IgD-negative memory B cell (primary cell): ENCODE data around the gene KDM5A. TPM values are rescaled to one million over a fixed set of nuclear protein-coding genes. Genes with fewer than 3 reads are reported as not detected.
"Not testable (repeated sequence)": the region's sequence is repeated elsewhere in the genome, so short reads cannot be mapped to it uniquely, and the experiment has no call there.

Source experiments
- H3K27ac Mint-ChIP-seq, 3 donors: one replicate each; pipeline ENCODE4 v1.8.0; 2020 to 2022; ENCODE audit warnings: mild to moderate bottlenecking in 3 of 3, mixed read lengths in 3 of 3, moderate library complexity in 1 of 3
- H3K27me3 Mint-ChIP-seq: one replicate; pipeline ENCODE4 v1.8.0; 2021; ENCODE audit warnings: mixed read lengths
- H3K36me3 Mint-ChIP-seq: one replicate; pipeline ENCODE4 v1.8.0; 2020; ENCODE audit warnings: mild to moderate bottlenecking, mixed read lengths
- H3K4me1 Mint-ChIP-seq, 3 donors: one replicate each; pipeline ENCODE4 v1.8.0; 2020 to 2022; ENCODE audit warnings: mixed read lengths in 3 of 3, mild to moderate bottlenecking in 1 of 3
- H3K4me3 Mint-ChIP-seq, 4 donors: one replicate each; pipeline ENCODE4 v1.8.0; 2020 to 2022; ENCODE audit warnings: mild to moderate bottlenecking in 4 of 4, mixed read lengths in 4 of 4, moderate library complexity in 3 of 4
- H3K9me3 Mint-ChIP-seq, 3 donors: one replicate each; pipeline ENCODE4 v1.8.0; 2020 to 2021; ENCODE audit warnings: mixed read lengths in 3 of 3, mild to moderate bottlenecking in 1 of 3
- polyA plus RNA-seq: library from polyadenylated mRNA; unstranded; fragments of 300-500 nt; fragmentation: Illumina TruSeq; gene quantifications from one replicate; pipeline ENCODE4 v1.2.3, GENCODE V29; 2021

Gene KDM5A
- polyA plus RNA-seq, 1 donor from 2014 or later = 63.7 TPM

DNA sequence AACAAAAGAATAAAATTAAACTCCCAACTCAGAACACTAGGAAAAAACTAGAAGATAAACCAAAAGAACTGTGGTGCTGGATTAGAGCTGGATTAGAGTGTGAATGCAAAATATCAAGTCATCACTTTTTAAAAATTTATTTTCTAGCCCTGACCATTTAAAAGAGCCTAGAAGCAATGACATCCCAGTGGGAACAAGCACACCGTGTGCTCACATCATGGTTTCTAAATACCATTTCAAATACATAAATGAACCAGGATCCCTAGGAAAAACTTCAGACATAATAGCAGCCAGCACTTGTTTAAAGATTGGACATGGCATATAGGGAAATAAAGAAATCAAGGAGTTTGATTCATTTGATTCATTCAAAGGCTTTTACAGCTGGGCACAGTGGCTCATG is 30.0 kb downstream of the KDM5A start:
- H3K4me1 Mint-ChIP-seq = peaks cover 4 to 6% (median 5%) of the 10 kb centered on the region in 3 donors
- no peaks in the 10 kb centered on the region for H3K27me3 Mint-ChIP-seq
- H3K36me3 Mint-ChIP-seq = peaks cover 24% of the 10 kb centered on the region
- peak overlapping the region in 1 of 4 donors; percentile 74 for H3K4me3 Mint-ChIP-seq
- no peak overlapping the region for H3K27ac Mint-ChIP-seq
- peaks cover 0 to 4% (median 2%) of the 10 kb centered on the region in 3 donors for H3K9me3 Mint-ChIP-seq

DNA sequence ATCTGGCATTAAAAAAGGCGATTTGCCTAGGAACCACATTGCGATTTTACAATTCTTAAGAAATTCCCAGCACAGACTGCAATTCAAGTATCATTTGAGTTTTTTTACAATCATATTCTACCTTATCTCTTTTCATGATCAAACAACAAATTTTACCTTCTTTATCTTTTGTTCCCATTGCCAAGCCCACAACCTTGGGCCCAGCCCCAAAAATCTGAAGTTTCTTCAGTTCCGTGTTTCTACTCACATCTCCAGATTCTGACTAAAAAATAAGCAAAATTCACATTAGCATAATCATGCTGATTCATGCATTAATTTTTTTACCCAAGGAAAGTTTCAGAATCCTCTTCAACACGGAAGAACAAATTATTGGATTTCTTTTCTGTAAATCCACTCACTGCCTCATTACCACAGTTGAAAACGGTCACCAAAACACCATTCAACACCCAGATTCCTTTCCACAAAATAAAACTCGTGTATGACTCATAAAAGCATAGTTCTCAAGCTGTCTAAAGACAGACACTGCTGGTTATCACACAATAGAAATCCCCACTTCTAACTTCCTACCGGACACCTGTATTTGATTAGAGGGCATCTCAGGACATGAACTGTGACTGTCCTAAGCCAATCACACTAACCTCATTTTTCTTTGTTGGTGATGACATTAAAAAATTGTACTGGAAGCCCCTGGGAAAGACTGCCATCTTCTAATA is 32.7 kb downstream of the KDM5A start:
- peaks cover 3 to 5% (median 4%) of the 10 kb centered on the region in 3 donors for H3K4me1 Mint-ChIP-seq
- H3K4me3 Mint-ChIP-seq = no peak overlapping the region
- no peaks in the 10 kb centered on the region for H3K27me3 Mint-ChIP-seq
- peaks cover 29% of the 10 kb centered on the region for H3K36me3 Mint-ChIP-seq
- peaks cover 0 to 4% (median 2%) of the 10 kb centered on the region in 3 donors for H3K9me3 Mint-ChIP-seq
- no peak overlapping the region for H3K27ac Mint-ChIP-seq

DNA sequence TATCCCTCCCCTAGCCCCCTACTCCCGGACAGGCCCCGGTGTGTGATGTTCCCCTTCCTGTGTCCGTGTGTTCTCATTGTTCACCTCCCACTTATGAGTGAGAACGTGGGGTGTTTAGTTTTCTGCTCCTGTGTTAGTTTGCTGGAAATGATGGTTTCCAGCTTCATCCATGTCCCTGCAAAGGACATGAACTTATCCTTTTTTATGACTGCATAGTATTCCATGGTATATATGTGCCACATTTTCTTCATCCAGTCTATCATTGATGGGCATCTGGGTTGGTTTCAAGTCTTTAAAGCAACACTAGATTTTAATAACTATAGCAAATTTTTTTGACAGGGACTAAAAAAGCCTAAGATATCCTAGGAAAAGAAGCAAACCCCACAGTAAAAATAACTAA is 37.9 kb downstream of the KDM5A start:
- H3K27ac Mint-ChIP-seq = peak overlapping the region in 1 of 3 donors; percentile 13
- not testable (repeated sequence) for H3K4me1 Mint-ChIP-seq

DNA sequence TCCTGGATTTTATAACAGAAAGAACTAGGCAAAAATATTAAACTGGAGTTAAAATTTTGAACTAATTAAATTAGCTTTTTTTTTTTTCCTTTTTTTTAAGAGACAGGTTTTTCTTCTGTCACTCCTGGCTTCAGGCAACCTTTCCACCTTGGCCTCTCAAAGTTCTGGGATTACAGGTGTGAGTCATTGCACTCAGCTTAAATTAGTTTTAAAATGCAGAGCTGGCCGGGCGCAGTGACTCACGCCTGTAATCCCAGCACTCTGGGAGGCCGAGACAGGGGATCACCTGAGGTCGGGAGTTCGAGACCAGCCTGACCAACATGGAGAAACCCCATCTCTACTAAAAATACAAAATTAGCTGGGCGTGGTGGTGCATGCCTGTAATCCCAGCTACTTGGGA is 39.5 kb downstream of the KDM5A start:
- Mint-ChIP-seq H3K36me3 (peaks cover 20% of the 10 kb centered on the region), H3K4me3 (peak overlapping the region in 1 of 4 donors; percentile 12)
- H3K27me3 Mint-ChIP-seq, H3K4me1 Mint-ChIP-seq, H3K27ac Mint-ChIP-seq, H3K9me3 Mint-ChIP-seq: not testable (repeated sequence)

More for the DNA sequence above, 37.9 kb downstream of the KDM5A start:
- not testable (repeated sequence) for H3K27me3 Mint-ChIP-seq, H3K9me3 Mint-ChIP-seq, H3K4me3 Mint-ChIP-seq
- H3K36me3 Mint-ChIP-seq = peaks cover 23% of the 10 kb centered on the region

DNA sequence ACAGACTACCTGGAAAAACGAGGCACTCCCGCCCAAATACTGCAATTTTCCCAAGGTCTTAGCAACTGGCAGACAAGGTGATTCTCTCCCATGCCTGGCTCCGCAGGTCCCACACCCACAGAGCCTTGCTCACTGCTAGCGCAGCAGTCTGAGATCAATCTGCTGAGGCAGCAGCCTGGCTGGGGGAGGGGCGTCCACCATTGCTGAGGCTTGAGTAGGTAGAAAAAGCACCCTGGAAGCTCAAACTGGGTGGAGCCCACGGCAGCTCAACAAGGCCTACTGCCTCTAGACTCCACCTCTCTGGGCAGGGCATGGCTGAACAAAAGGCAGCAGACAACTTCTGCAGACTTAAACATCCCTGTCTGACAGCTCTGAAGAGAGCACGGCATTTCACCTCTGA is 46.1 kb downstream of the KDM5A start:
- H3K27ac Mint-ChIP-seq, H3K27me3 Mint-ChIP-seq, H3K36me3 Mint-ChIP-seq, H3K9me3 Mint-ChIP-seq, H3K4me3 Mint-ChIP-seq: not testable (repeated sequence)
- peaks cover 10 to 12% (median 10%) of the 10 kb centered on the region in 3 donors for H3K4me1 Mint-ChIP-seq

DNA sequence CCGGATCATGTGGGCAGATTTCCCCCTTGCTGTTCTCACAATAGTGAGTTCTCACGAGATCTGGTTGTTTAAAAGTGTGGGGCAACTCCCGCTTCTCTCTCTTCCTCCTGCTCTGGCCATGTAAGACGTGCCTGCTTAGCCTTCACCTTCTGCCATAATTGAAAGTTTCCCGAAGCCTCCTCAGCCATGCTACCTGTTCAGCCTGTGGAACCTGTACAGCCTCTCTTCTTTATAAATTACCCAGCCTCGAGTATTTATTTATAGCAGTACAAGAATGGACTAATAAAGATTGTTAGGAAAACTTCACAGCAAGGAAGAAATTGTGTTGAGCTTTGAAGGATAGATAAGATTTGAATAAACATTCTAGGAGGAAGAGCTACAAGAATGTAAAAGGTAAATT is 52.1 kb downstream of the KDM5A start:
- Mint-ChIP-seq H3K9me3 (no peaks in the 10 kb centered on the region), H3K4me3 (no peak overlapping the region), H3K36me3 (peaks cover 5% of the 10 kb centered on the region), H3K4me1 (peaks cover 0 to 4% (median 3%) of the 10 kb centered on the region in 3 donors), H3K27me3 (no peaks in the 10 kb centered on the region), H3K27ac (no peak overlapping the region)

DNA sequence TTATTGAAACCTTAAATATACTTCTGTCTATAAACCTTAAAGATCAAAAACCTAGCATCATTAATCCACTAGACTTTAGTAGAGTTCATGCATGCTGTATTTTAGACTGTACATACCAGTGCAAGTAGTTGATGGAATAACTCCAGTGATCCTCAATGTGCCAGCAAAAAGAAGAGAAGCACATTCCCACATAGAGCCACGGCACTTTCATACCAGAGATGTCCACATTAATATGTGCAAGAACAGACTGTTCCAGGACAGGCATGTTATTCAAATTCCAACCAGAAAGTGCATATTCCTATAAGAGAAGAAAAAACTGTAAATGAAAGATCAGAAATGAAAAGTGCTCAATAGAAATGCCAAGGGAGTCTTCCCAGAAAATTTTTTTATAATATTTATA is 55.0 kb downstream of the KDM5A start:
- Mint-ChIP-seq H3K27me3 (no peaks in the 10 kb centered on the region), H3K4me3 (no peak overlapping the region), H3K27ac (no peak overlapping the region), H3K4me1 (peaks cover 1 to 4% (median 3%) of the 10 kb centered on the region in 3 donors), H3K36me3 (peaks cover 3% of the 10 kb centered on the region), H3K9me3 (no peaks in the 10 kb centered on the region)

DNA sequence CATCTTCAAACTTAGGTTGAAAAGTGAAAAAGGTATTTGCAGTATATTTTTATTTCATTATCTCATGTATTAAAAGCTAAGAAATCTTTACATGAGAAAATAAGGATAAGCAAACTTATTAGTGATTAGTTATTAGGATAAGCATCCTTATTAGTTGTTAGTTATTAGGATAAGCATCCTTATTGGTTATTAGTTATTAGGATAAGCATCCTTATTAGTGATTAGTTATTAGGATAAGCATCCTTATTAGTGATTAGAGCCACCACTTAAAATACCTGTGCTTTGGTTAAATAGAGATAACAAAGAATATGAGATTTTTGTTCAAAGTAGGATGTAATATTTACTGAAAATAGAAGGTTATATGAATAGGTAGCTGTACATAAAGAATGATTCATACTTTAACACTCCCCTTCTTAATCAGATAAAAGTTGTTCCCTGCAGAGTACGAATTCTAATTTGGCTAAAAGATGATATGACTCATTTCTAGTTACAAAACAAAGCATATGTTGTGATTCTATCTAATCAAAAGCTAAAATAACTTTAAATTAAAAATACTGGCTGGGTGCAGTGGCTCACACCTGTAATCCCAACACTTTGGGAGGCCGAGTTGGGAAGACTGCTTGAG is 56.4 kb downstream of the KDM5A start:
- H3K36me3 Mint-ChIP-seq = peaks cover 3% of the 10 kb centered on the region
- H3K27me3 Mint-ChIP-seq = no peaks in the 10 kb centered on the region
- H3K4me3 Mint-ChIP-seq = no peak overlapping the region
- H3K4me1 Mint-ChIP-seq = peaks cover 1 to 4% (median 3%) of the 10 kb centered on the region in 3 donors
- no peak overlapping the region for H3K27ac Mint-ChIP-seq
- H3K9me3 Mint-ChIP-seq = no peaks in the 10 kb centered on the region

DNA sequence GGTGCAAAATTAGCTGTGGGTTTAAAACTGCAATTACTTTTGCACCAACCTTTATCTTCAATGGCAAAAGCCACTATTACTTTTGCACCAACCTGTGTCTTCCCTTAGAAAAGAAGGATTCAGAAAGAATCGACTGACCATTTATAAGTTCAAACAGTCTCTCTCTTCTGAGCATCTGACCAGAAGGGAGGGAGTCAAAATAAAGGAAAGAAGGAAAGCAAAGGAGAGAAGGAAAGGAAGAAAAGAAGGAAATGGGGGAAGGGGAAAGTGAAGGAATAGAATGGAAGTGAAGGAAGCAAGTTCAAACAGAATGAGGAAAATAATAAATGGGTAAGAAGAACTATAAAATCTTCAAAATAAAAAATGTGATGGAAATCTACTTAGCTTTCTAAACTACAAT is 57.8 kb downstream of the KDM5A start:
- peaks cover 0 to 1% (median under 1%) of the 10 kb centered on the region in 3 donors for H3K4me1 Mint-ChIP-seq
- H3K9me3 Mint-ChIP-seq = no peaks in the 10 kb centered on the region

DNA sequence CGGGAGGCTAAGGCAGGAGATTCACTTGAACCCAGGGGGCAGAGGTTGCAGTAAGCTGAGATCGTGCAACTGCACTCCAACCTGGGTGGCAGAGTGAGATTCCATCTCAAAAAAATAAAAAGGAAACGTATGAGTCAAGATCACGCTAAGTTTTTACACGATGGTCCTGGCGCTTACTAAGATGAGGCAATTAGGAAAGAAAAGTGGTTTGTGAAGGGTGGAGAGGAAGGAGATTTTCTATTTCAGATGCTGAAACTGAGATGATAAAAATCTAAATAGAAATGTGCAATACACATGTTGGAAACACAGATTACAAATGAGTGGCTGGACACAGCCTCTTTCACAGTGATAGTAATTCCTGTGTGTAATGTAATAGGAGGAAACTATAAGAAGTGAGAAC is 63.2 kb downstream of the KDM5A start:
- Mint-ChIP-seq H3K27me3 (no peaks in the 10 kb centered on the region), H3K9me3 (no peaks in the 10 kb centered on the region), H3K4me3 (no peak overlapping the region), H3K36me3 (peaks cover 8% of the 10 kb centered on the region), H3K4me1 (peaks cover 0 to 4% (median 4%) of the 10 kb centered on the region in 3 donors), H3K27ac (no peak overlapping the region)

More for the DNA sequence above, 57.8 kb downstream of the KDM5A start:
- H3K27me3 Mint-ChIP-seq = no peaks in the 10 kb centered on the region
- H3K4me3 Mint-ChIP-seq = no peak overlapping the region
- no peak overlapping the region for H3K27ac Mint-ChIP-seq
- H3K36me3 Mint-ChIP-seq = peaks cover 3% of the 10 kb centered on the region

DNA sequence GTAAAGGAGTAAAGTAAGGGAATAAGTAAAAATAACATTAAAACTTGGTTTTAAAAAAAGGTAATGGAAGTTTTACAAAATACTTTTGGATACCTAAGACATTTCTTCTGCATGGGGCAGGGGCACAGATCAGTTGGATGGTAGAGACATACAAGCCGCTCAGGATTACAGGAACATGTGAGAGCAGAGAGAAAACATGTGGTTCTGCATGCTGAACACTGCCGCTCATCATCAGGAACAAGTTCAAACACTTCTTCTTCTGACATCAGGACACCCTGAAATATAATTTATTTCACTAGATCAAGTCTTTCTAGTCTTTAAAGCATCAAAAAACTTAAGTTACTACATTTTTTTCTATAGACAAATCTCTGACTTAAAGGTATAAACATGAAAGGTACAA is 65.6 kb downstream of the KDM5A start:
- Mint-ChIP-seq H3K9me3 (no peaks in the 10 kb centered on the region), H3K27me3 (no peaks in the 10 kb centered on the region)

DNA sequence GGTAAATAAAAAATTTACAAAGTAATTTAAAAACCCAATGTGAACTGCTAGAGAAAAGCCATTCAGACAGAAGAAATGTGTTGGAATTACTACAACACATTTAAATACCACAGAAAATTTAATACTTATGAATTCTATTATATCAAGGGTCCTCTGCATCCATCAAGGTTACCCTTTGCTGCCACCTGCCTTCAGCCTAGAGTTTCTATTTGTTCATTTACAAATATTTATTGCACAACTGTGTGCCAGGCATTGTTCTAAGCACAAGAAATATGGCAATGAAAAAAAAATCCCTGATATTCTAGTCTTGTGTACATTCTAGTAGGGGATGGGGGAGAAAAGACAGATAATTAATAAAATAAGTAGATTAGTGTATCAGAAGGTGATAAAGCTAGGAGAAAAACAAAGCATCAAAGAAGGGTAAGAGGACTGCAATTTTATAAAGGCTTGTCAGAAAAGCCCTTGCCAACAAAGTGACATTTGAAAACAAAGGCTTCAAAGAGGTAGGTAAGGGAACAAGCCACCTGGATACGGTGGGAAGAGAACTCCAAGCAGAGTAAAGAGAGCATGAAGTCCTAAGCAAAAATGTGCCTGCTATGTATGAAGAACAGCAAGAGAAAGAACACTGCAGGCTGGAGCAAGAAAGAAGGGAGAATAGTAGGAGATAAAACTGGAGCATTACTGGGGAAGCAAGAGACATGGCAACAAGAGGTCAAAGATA is 67.4 kb downstream of the KDM5A start:
- no peaks in the 10 kb centered on the region for H3K27me3 Mint-ChIP-seq
- H3K4me3 Mint-ChIP-seq = no peak overlapping the region
- peaks cover 0 to 6% (median 4%) of the 10 kb centered on the region in 3 donors for H3K4me1 Mint-ChIP-seq
- H3K27ac Mint-ChIP-seq = no peak overlapping the region
- no peaks in the 10 kb centered on the region for H3K9me3 Mint-ChIP-seq
- H3K36me3 Mint-ChIP-seq = peaks cover 21% of the 10 kb centered on the region

More for the DNA sequence above, 65.6 kb downstream of the KDM5A start:
- Mint-ChIP-seq H3K36me3 (peaks cover 12% of the 10 kb centered on the region), H3K4me3 (no peak overlapping the region), H3K27ac (no peak overlapping the region), H3K4me1 (peaks cover 0 to 6% (median 4%) of the 10 kb centered on the region in 3 donors)

DNA sequence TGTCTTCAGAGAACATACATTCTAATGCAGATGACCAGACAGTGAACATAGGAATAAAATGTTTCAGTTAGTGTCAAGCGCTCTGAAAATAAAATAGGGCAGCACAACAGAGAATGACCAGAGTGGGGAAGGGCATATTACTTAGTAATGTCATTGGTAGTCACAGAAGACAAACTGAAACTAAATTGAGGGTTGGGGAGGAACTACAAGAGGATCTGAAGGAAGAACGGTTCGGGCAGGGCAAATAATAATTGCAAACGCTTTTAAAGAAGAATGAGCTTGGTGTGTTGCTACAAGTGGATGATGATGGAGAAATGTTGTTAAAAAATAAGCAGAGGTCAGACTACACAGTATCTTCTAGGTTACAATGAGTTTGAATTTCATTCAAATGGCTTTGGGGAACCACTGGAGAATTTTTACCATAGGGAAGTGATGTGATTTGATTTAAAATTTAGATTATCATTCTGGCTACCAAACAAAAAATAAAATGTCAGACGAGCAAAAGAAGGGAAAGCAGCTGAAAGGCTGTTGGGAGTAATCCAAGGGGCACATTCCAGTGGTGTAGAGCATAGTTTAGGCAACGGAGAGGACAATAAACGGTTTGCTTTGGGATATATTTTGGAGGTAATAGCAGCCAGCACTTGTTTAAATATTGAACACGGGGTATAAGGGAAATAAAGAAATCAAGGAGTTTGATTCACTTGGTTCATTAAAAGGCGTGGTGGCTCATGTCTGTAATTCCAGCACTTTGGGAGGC is 70.2 kb downstream of the KDM5A start:
- no peak overlapping the region for H3K27ac Mint-ChIP-seq
- peaks cover 0 to 5% (median 0%) of the 10 kb centered on the region in 3 donors for H3K4me1 Mint-ChIP-seq
- H3K36me3 Mint-ChIP-seq = peaks cover 18% of the 10 kb centered on the region
- no peaks in the 10 kb centered on the region for H3K9me3 Mint-ChIP-seq
- H3K27me3 Mint-ChIP-seq = no peaks in the 10 kb centered on the region
- no peak overlapping the region for H3K4me3 Mint-ChIP-seq

DNA sequence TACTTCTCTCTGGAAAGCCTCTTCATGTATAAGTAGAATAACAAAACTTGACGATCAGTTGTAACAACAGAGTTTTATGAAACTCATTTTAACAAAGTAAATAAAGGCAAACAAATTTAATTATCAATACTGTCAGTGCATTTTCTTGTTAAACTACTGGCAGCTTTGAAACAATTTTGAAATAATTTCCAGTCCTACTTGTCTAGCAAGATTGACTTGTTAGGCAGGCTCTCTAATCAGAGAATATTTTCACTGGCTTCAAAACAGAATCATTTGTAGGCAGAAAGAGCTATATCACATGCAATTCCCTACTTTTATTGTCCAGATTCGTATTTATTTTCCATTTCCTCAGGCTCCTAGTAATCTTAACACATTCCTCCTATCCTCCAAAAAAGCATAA is 80.6 kb downstream of the KDM5A start:
- Mint-ChIP-seq H3K36me3 (peaks cover 5% of the 10 kb centered on the region), H3K27ac (no peak overlapping the region), H3K27me3 (no peaks in the 10 kb centered on the region), H3K4me1 (peaks cover 0 to 1% (median 0%) of the 10 kb centered on the region in 3 donors), H3K4me3 (no peak overlapping the region), H3K9me3 (no peaks in the 10 kb centered on the region)

DNA sequence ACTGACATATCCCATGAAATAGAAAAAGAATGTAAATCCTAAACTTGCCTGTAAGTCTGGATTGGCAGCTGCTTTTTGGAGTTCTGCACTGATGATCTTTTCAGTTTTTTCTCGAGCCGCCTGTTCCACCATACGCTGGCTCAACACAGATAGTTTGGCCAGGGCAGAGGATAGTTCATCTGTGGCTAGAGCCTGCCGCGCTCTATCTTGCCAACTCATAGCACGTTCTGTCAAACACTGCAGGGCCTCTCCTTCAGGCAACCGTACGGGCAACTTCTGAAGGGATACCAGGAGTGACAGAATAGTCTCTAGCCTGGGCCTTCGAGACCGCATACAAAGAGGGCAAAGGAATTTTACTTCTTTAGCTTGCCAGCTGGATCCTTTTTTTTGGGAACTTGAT is 81.7 kb downstream of the KDM5A start:
- Mint-ChIP-seq H3K4me1 (peaks cover 0 to 4% (median 4%) of the 10 kb centered on the region in 3 donors), H3K9me3 (peaks cover 0 to 2% (median 0%) of the 10 kb centered on the region in 3 donors), H3K27me3 (no peaks in the 10 kb centered on the region), H3K27ac (peak overlapping the region in 1 of 3 donors; percentile 73), H3K4me3 (no peak overlapping the region), H3K36me3 (peaks cover 14% of the 10 kb centered on the region)
